Lower leg skin (tissue), 3 donors: Measurements from ENCODE around the gene MFSD6L.

Experiments used
- POLR2A ChIP-seq, 2 donors: fragments of 450-650 bp; IDR thresholded peaks; one replicate each; pipeline ENCODE4 v1.6.1; 2016 to 2017; ENCODE audit warnings: antibody characterized with exemption in 2 of 2, mild to moderate bottlenecking in 1 of 2, moderate library complexity in 1 of 2
- TF ChIP-seq, protein P1 (sequence below), 3 donors: fragments of 450-650 bp; IDR thresholded peaks; one replicate each; pipeline ENCODE4 v1.5.1; 2016; ENCODE audit warnings: antibody characterized with exemption in 3 of 3, mild to moderate bottlenecking in 3 of 3, moderate library complexity in 2 of 3

DNA sequence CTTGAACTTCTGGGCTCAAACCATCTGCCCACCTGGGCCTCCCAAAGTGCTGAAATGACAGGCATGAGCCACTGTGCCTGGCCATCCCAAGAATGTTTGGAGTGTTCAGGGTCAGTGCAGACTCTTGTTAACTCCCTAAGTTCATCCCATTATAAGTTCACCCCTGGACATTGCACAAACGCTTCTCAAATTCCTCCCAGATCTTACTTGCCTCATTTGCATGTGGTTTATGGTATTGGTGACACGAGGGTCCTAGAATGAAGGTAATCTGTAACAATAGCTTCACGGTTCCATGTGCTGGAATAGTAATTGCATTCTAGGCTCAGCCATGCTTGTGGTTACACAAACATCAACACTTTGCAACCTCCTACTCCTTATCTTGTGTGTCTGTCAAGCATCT is 49.5 kb downstream of the MFSD6L start:
- TF ChIP-seq, protein P1, sequence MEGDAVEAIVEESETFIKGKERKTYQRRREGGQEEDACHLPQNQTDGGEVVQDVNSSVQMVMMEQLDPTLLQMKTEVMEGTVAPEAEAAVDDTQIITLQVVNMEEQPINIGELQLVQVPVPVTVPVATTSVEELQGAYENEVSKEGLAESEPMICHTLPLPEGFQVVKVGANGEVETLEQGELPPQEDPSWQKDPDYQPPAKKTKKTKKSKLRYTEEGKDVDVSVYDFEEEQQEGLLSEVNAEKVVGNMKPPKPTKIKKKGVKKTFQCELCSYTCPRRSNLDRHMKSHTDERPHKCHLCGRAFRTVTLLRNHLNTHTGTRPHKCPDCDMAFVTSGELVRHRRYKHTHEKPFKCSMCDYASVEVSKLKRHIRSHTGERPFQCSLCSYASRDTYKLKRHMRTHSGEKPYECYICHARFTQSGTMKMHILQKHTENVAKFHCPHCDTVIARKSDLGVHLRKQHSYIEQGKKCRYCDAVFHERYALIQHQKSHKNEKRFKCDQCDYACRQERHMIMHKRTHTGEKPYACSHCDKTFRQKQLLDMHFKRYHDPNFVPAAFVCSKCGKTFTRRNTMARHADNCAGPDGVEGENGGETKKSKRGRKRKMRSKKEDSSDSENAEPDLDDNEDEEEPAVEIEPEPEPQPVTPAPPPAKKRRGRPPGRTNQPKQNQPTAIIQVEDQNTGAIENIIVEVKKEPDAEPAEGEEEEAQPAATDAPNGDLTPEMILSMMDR (IDR thresholded peaks at IDR 0.05), result no peak
- no peak for TF ChIP-seq POLR2A (IDR thresholded peaks at IDR 0.05)
